HFF-Myc (cell line): Measurements from ENCODE around the gene B2M.
A peak's percentile ranks its signal among the peaks of the same experiment; 100 is the strongest.
"Not testable (repeated sequence)": the region's sequence is repeated elsewhere in the genome, so short reads cannot be mapped to it uniquely, and the experiment has no call there.

Source experiments
- DNase-seq: peaks from one replicate; pipeline ENCODE4 v3.0.0-alpha.2; 2011; ENCODE audit warnings: low read depth; ENCODE audit errors: extremely low read depth
- H3K4me3 ChIP-seq: replicated peaks from 2 replicates; pipeline ENCODE4 v1.5.1; 2011; ENCODE audit warnings: low read depth, mild to moderate bottlenecking, control low read depth, low read length
- TF ChIP-seq, protein P1 (sequence below): IDR thresholded peaks from 2 replicates; pipeline ENCODE4 v1.5.1; 2012; ENCODE audit warnings: mild to moderate bottlenecking, low read depth, low read length, control low read depth; ENCODE audit errors: missing control alignments

The B2M gene

DNA sequence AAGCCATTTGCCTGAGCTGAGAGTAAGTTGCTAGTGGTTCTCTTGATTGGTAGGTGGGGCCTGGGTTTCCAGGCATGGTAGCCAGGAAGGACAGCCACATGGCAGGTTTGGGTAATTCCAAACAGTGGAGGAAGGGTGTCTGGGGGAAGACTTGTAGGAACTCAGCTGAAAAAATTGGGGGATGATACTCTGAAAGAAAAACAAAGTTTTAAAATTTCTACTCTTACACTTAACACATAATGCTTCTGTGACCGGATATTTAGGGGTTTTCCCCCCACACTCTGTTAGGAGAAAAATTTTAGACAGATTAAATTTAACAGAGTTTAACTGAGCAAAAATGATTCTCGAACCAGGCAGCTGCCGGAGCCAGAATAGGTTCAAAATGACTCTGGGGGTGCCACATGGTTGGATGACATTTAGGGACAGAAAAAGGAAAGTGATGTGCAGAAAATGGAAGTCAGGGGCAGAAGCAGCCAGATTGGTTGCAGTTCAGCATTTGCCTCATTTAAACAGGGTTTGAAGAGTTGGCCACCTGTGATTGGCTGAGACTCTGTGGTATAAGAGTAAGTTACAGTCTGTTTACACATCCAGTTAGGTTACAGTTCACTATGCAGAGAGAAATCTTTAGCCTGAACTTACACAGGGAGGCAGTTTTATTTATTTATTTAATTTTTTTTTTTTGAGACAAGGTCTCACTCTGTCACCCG lies 8.1 kb downstream of the B2M start:
- DNase-seq = no peak
- no peak overlapping the region for H3K4me3 ChIP-seq
- TF ChIP-seq, protein P1, sequence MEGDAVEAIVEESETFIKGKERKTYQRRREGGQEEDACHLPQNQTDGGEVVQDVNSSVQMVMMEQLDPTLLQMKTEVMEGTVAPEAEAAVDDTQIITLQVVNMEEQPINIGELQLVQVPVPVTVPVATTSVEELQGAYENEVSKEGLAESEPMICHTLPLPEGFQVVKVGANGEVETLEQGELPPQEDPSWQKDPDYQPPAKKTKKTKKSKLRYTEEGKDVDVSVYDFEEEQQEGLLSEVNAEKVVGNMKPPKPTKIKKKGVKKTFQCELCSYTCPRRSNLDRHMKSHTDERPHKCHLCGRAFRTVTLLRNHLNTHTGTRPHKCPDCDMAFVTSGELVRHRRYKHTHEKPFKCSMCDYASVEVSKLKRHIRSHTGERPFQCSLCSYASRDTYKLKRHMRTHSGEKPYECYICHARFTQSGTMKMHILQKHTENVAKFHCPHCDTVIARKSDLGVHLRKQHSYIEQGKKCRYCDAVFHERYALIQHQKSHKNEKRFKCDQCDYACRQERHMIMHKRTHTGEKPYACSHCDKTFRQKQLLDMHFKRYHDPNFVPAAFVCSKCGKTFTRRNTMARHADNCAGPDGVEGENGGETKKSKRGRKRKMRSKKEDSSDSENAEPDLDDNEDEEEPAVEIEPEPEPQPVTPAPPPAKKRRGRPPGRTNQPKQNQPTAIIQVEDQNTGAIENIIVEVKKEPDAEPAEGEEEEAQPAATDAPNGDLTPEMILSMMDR = no peak

DNA sequence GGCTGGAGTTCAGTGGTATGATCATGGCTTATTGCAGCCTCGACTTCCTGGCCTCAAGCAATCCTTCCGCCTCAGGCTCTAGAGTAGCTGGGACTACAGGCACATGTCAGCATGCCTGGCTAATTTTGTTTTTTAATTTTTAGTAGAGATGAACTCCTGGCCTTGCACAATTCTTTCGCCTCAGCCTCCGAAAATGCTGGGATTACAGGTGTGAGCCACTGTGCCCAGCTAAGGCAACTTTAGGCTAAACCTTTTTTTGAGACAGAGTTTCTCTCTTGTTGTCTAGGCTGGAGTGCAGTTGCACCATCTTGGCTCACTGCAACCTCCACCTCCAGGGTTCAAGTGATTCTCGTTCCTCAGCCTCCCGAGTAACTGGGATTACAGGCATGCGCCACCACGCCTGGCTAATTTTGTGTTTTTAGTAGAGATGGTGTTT lies 8.7 kb downstream of the B2M start:
- not testable (repeated sequence) for DNase-seq, H3K4me3 ChIP-seq

DNA sequence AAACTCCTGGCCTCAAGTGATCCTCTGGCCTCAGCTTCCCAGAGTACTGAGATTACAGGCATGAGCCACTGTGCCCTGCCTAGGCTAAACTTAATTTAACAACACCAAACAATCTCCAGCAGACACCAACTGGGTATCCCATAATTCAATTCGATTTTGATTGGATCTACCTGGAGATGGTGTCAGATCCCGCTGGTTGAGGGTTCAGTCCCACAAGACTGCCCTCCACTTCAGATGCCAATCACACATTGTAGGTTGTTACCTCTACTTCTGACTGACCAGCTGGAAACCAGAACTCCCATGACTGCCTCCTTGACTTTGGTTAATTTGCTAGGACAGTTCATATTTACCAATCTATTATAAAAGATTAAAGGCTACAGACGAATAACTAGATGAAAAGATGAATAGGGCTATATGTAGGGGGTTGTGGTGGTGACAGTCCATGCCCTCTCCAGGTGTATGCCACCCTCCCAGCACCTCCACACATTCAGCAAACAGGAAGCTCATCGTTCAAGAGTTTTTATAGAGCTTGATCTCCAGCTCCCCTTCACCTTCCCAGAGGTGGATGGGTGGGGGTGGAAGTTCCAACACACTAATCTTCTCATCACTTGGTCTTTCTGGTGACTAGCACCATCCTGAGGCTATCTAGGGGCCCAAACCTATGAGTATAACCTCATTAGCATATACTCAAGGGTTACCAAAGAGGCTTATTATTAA lies 9.3 kb downstream of the B2M start:
- TF ChIP-seq, protein P1 = no peak
- H3K4me3 ChIP-seq = no peak overlapping the region
- DNase-seq = no peak

DNA sequence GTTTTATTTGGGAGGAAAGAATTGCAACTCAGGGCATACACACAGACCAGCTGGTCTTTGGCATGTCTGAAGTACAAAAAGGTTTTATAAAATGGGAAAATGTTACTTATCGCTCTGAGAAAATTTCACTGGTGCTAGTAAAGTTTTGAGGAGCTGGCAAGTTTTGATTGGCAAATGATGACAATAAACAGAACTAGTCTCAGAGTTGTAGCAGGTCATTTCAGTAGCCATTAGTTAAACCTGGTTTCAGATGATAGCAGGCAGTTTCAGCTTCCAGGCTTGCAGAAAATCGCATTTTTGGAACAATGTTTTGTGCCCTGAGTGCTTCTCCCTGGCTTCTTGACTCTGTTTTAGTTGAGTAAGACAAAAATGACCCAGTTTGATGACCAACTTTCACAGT lies 10.7 kb downstream of the B2M start:
- no peak overlapping the region for H3K4me3 ChIP-seq
- TF ChIP-seq, protein P1 = no peak
- DNase-seq = no peak

DNA sequence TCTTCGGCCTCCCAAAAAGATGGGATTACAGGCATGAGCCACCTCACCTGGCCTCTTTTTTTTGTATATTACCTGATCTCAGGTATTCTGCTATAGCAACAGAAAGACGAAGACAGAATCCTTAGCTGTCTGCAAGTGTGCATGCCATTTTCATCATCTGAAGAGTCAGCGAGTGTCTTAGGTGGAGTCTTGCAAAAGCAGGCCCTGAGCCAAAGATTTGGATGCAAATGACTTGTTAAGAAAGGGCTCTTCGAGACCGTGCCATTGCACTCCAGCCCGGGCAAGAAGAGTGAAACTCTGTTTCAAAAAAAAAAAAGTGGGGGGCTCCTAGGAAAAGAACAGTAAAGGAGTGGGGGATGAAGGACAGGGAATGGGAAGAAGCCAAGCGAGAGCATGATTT lies 14.8 kb downstream of the B2M start:
- DNase-seq = no peak

DNA sequence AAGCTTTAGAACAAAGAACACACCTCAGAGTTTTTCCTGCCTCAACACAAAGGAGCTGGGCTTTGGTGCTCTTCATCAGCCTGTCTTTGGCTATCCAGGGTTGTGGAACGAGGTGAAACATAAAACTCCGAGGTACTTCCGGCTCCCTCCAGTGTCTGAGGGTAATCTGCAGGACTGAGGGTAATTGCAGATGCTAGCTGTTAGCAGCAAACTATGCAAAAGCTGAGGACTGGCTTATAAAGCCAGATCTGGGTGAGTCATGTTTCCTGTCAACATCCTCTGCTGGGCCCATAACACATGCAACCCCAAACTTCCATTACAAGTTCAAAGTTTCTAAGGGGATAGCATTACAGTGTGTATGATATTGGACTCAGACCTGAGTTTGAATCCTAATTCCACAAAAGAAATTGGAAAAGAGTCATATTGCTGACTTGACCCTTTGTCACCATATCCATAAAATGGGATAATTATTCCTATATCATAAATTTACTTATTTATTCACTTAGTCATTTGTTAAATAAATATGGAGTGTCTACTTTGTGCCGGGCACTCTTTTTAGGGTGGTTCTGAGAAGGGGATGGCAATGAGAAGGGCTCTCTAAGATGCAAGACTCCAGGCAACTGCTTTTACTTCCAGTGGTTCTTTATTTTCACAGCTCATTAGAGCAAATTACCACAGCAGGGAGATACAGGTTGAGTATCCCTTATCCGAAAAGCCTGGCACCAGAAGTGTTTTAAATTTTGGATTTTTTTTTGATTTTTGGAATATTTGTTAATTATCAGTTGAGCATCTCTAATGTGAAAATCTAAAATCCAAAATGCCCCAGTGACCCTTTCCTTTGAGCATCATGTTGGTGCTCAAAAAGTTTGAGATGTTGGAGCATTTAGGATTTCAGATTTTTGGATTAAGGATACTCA lies 15.5 kb downstream of the B2M start:
- TF ChIP-seq, protein P1 = no peak
- peak; percentile 95 for DNase-seq
- H3K4me3 ChIP-seq = no peak overlapping the region

More for the DNA sequence above, 14.8 kb downstream of the B2M start:
- TF ChIP-seq, protein P1 = no peak
- no peak overlapping the region for H3K4me3 ChIP-seq
